ENCODE data around the gene RAB34. TPM values are rescaled to one million over a fixed set of nuclear protein-coding genes. Genes with fewer than 3 reads are reported as not detected.
A peak's percentile ranks its signal among the peaks of the same experiment; 100 is the strongest.

The RAB34 gene
- total RNA-seq, 1 experiment from 2014 or later = 161 TPM

GRCh38 chr17:28758411-28759121 lies 40.9 kb upstream of the RAB34 start:
- intact Hi-C loops (cut with micrococcal nuclease; ENCODE audit: unreplicated experiment) = no loop called here
- H4K20me1 ChIP-seq (ENCODE audit: insufficient read depth) = peaks cover 16% of the 10 kb centered on the region; the same call in 1 of the 2 replicates

GRCh38 chr17:28756049-28756804 lies 38.6 kb upstream of the RAB34 start:
- ChIA-PET POLR2A (ENCODE audit: unreplicated experiment) (interaction anchor here (0.9 kb wide), 1 partner anchor 27 kb away, joined by 13 read pairs; no protein-coding TSS in a partner anchor), CTCF (interaction anchor here (0.6 to 0.7 kb wide), 4 partner anchors 53 to 799 kb away, joined by 3 to 8 read pairs (median 3); no protein-coding TSS in a partner anchor)
- no peak overlapping the region for H3K27ac ChIP-seq
- no peaks in the 10 kb centered on the region for H3K9me2 ChIP-seq (ENCODE audit: insufficient read depth)
- BruUV-seq (replicated peaks) = no TSS peak
- no peaks in the 10 kb centered on the region; the same call in 1 of the 2 replicates for H3K79me2 ChIP-seq (ENCODE audit: low read depth)
- no peak overlapping the region for H3K4me3 ChIP-seq
- no peaks in the 10 kb centered on the region for H3K27me3 ChIP-seq (ENCODE audit: insufficient read depth, low read depth)
- no peak for DNase-seq
- H3K4me1 ChIP-seq (replicated peaks; ENCODE audit: insufficient read depth) = peaks cover 6% of the 10 kb centered on the region
- peaks cover 24% of the 10 kb centered on the region for H4K20me1 ChIP-seq (ENCODE audit: insufficient read depth)
- H3K4me2 ChIP-seq = no peak overlapping the region
- TF ChIP-seq EZH2 (IDR thresholded peaks at IDR 0.05; ENCODE audit: low read depth) (no peak), CTCF (conservative IDR thresholded peaks at IDR 0.05) (no peak)
- intact Hi-C loops (cut with micrococcal nuclease; ENCODE audit: unreplicated experiment) = no loop called here
- H2AFZ ChIP-seq = no peak overlapping the region
- H3F3A ChIP-seq (ENCODE audit: insufficient read depth, low read depth) = peaks cover 54% of the 10 kb centered on the region; the same call in 1 of the 2 replicates
- H3K9me3 ChIP-seq (ENCODE audit: insufficient read depth, low read depth) = no peaks in the 10 kb centered on the region
- H3K36me3 ChIP-seq (ENCODE audit: low read depth) = no peaks in the 10 kb centered on the region; the same call in 1 of the 2 replicates

More at GRCh38 chr17:28758411-28759121, 40.9 kb upstream of the RAB34 start:
- TF ChIP-seq EZH2 (IDR thresholded peaks at IDR 0.05; ENCODE audit: low read depth) = no peak
- no peak for TF ChIP-seq CTCF (conservative IDR thresholded peaks at IDR 0.05)
- H3K27ac ChIP-seq = no peak overlapping the region
- no peak overlapping the region for H3K4me2 ChIP-seq
- no peak overlapping the region for H3K4me3 ChIP-seq
- peaks cover 48% of the 10 kb centered on the region for H3F3A ChIP-seq (ENCODE audit: insufficient read depth, low read depth)
- no peaks in the 10 kb centered on the region for H3K9me3 ChIP-seq (ENCODE audit: insufficient read depth, low read depth)
- peaks cover 9% of the 10 kb centered on the region for H3K79me2 ChIP-seq (ENCODE audit: low read depth)
- no peak overlapping the region for H2AFZ ChIP-seq
- H3K4me1 ChIP-seq (replicated peaks; ENCODE audit: insufficient read depth) = peaks cover 15% of the 10 kb centered on the region
- BruUV-seq (replicated peaks) = no TSS peak
- no peaks in the 10 kb centered on the region for H3K36me3 ChIP-seq (ENCODE audit: low read depth)
- no peak for DNase-seq
- CTCF ChIA-PET = no interaction called here
- H3K9me2 ChIP-seq (ENCODE audit: insufficient read depth) = no peaks in the 10 kb centered on the region
- POLR2A ChIA-PET (ENCODE audit: unreplicated experiment) = no interaction called here
- H3K27me3 ChIP-seq (ENCODE audit: insufficient read depth, low read depth) = no peaks in the 10 kb centered on the region

GRCh38 chr17:28755486-28755885 lies 37.8 kb upstream of the RAB34 start:
- POLR2A ChIA-PET (ENCODE audit: unreplicated experiment) = no interaction called here

More at GRCh38 chr17:28755486-28755885, 37.8 kb upstream of the RAB34 start:
- Histone ChIP-seq H3K4me1 (replicated peaks; ENCODE audit: insufficient read depth) (peaks cover 2% of the 10 kb centered on the region; the same call in 1 of the 2 replicates), H3F3A (ENCODE audit: insufficient read depth, low read depth) (peaks cover 53% of the 10 kb centered on the region), H3K36me3 (ENCODE audit: low read depth) (peaks cover 6% of the 10 kb centered on the region), H3K27me3 (ENCODE audit: insufficient read depth, low read depth) (no peaks in the 10 kb centered on the region), H3K9me3 (ENCODE audit: insufficient read depth, low read depth) (no peaks in the 10 kb centered on the region), H4K20me1 (ENCODE audit: insufficient read depth) (peaks cover 26% of the 10 kb centered on the region), H3K79me2 (ENCODE audit: low read depth) (peaks cover 6% of the 10 kb centered on the region), H3K9me2 (ENCODE audit: insufficient read depth) (no peaks in the 10 kb centered on the region), H3K4me3 (no peak overlapping the region), H2AFZ (no peak overlapping the region), H3K4me2 (no peak overlapping the region), H3K27ac (no peak overlapping the region)
- TF ChIP-seq EZH2 (IDR thresholded peaks at IDR 0.05; ENCODE audit: low read depth) (no peak), CTCF (conservative IDR thresholded peaks at IDR 0.05) (no peak)
- BruUV-seq (replicated peaks) = TSS peak; percentile 7
- CTCF ChIA-PET = no interaction called here
- no peak for DNase-seq
- intact Hi-C loops (cut with micrococcal nuclease; ENCODE audit: unreplicated experiment) = no loop called here
